ENCODE measurements around the gene AUTS2.

The AUTS2 gene

DNA sequence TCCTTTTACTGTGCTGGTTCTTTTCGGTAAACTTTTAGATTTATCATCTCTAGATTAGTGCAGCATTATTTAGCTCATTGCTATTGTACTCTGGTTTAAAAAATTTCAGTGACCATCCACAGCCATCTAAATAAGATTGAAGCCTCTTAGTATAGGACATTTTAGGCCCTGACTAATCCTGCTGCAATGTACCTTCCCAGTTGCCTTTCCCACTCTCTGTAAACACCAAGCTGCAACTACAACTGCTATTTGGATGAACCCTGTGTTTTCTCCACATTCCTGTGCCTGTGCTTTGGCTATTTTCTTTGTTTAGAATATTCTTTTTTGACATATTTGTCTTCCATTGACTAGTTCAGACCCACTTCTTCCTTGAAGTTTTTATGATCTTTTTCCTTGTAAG is 314.6 kb downstream of the AUTS2 start:
- no peak for DNase-seq

DNA sequence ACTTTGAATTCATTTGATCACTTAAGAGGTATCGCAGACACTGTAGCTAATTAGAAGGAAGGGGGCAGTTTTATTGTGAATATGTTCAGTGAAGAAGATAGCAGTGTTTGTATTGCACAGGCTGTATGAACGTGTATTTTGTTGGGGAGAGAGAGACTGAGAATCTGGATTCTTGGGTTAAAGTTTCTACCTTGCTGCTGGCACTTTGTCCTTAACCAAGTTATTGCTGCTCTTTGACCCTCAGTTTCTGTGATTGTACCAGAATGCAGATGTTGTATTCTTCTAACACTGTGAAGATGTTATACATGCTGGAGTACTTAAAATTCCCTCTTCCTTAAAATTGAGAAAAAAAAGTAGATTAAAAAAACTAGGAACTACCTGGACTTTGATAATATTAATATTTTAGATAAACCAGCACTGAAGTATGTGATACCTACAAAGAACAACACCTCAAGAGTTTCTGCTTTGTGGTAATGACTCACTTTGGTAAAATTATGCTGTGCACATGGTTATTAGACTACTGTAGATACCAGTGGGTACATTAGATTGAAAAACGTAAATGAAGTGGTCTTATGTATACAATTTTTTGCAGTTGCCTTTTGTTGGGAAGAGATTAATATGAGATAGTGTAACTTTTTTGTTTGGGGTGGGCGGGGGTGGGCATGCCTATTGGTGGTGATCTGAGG is 321.3 kb downstream of the AUTS2 start:
- DNase-seq = no peak

DNA sequence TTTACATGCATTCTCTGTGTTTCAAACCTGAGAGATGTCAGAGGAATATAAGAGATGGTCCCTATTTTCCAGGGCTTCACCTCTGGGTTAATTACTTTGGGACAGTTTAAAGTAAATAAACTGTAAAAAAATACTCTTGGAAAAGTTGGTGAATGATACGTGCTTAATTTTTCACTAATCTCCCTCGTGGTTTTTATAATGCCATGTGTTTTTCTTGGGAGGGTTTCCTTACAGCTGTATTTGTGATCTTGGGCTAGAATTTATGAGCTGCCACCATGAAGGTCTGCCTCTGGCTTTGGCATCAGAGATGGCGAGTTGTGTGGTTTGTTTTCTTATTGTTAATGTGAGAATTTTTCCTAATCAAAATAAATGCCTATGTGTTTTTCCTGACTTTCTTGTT is 322.5 kb downstream of the AUTS2 start:
- no peak for DNase-seq

DNA sequence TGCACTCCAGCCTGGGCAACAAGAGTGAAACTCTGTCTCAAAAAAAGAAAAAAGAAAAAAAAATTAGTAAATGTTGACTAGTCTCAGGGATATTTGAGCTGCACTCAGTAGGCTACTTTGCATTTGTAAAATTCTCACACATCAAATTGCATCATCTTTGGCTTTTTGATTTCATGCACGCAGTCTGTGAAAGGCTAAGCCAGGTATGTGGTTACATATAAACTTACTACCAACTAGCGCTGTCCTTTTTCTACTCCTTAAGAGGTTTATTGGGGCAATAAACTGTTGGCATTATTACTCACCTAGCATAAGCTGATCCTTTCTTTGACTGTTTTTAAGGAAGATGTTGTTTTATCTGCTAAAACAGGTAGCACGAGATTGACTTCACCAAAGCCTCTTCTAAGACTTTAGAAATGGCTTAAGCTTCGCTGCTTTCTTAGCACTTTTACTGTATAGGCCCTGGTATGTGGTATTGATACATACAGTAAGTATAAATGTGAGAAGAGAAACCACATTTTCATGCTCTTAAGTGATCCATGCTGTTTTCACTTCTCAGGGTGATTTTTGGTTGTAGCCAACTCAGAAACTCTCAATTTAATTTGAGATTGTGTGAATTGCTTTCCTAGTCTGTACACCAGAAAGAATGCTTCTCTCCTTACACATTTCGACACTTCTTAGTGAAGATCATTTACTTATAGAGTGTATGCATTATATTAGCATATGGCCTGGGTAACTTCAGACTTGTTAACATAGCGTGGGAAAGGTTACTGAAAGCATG is 323.9 kb downstream of the AUTS2 start:
- DNase-seq = no peak

DNA sequence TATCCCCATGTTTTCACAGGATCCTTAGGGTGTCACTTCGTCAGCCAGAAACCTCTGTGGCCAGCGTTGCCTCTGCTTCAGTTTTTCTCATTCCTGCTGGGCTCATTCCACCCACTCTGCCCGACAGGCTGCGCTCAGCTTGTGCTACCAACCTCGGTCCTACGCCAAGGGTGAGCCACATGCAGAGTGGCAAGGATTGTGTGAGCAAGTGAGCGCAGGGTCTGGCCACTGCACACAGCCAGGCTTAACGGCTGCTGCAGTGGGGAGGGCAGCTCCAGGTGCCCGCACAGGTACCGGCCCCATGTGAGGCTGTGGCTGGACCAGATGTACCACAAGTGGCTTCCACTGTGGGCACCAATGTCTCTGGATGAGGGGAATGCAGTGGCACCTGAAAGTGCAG is 329.2 kb downstream of the AUTS2 start:
- DNase-seq = no peak

DNA sequence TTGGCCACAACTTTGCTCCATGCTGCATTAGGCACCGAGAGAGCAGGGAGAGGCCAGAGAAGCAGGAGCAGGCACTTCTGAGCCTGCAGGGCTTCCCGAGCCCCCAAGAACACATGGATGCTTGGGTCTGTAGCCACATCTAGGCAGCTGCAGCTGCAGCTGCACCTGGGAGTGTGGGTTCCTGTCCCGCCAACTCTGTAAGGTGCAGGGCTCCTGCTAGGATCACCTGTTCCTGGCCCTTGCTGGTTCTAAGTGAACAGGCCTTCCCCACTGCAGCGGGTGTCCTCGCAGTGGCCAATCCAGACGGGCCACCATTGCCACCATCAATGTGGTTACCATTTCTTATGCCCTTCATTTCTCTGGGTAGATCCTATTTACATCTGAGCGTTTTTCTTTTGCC is 330.3 kb downstream of the AUTS2 start:
- DNase-seq = no peak

DNA sequence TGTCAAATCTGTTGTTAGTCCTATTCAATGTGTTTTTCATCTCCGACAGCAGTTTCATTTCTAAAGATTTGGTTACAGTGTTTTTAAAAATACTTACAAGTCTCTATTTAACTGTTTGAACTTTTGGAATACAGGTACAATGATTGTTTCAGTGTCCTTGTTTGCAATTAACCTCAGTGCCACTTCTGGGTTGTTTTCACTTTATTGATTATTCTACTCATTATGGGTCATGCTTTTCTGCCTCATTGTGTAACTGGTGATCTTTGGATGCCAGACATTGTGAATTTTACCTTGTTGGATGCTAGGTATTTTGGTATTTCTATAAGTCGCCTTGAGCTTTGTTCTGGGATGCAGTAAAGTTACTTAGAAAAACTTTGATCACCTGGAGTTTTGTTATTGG is 331.3 kb downstream of the AUTS2 start:
- no peak for DNase-seq

DNA sequence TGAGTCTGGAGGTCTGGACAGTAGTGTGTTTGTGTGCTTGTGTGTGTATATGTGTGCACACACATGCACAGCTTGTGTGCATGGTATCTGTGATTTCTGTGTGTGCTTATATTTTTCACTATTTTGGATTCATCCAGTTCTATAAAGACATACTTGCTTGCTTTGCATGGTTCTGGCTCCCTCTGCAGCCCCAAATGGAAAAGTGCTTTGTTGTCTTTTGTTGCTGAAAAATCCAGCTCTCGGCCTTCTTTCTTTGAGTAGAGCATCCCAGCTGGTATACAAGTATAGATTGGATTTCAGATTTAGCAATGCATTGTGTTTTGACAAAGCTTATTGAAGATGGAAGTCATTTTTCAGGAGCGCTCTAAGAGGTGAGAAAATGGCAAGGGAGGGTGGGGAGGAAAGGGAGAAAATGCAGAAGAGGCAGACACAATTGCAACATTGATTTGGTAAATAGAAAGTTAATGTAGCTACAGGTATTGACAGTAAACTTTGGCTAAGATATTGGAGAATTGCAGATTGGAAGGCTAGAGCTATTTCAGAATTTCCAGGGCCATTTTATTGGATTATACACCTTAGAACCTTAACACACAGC is 333.9 kb downstream of the AUTS2 start:
- DNase-seq = no peak

DNA sequence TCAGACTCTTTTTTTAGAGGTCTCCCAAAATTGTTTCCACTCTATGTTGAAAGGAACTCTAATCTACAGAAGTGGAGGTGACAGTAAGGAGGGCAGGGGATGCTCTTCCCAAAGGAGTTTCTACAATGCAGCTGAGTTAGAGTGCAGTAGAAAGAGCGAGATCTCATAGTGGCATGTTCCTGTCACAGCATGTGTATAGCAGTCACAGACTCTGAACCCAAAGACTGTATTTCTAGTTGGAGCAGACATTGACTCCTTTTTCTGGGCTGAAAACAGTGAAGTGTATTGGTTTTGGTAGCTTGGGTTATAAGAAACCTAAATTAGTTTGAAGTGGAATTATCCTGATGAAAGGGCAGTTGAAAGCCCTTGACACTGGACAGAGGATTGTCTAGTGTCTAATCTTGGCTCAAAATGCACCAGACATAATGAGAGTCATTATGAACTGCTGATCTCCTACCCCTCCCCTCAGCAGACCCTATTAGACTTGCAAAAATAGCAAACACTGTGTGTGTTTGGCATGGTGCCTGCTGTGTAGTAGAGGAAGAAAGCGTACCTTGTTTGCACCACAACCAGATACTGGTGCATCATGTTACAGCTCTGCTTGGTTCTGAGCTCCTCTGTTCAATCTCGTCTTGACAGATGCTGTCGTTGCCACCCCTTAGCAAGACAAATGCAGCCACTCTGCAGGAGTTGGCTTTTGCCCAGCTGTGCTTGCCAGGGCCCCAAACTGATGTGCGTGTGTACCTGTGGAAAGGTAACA is 336.0 kb downstream of the AUTS2 start:
- DNase-seq = no peak

DNA sequence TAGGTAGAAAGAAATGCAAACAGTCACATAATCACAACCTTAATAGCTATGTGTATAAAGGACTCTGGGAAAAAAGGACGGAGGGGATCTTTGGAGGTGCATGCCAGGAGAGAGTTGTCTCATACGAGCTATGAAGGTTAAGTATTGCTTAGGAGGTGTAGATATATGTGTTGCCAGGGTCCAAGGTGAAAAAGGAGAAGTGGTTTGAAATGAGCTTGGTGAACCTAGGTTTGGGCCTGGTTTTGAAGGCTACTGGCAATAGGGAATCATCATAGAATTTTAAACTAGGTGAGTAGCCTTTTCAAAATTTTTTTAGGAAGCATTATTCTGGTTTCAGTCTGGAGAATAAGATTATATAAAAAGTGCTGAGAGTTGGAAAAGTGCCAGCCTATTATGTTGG is 336.8 kb downstream of the AUTS2 start:
- DNase-seq = no peak

DNA sequence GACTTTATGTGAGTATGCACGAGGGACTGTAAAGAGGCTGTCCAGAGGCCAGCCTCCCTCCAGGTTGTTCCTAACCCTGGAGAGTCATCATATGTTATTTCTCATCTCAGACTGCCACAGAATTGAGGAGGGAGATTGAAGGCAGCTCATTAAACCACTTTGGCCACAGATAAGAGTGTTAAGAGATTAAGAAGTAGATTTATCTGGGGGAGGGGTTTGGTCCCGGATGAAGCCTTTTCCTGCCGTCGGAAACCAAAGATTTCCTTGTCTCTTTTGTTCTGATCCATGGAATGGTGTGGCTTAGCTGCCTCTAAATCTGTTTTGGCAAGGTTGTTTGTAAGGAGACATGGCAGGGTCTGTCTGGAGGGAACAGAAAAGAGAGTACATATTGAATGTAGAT is 338.8 kb downstream of the AUTS2 start:
- no peak for DNase-seq

DNA sequence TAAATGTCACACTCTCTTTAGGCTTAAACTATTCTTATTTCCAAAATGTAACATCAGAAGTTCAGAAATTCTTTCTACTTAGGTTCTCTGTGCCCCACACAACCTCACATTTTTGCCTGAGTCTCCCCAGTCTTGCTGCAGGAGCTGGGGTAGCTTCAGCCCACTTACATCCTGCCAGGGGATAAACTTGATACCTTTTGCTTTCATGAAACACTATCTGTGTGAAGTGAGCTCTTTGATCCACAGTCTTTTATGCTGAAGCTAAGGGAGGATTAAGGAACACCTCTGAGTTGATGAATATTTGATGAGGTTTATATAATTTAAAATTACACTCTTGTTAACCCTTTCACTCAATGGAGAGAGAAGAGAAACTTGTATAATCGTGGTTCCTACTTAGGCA is 341.0 kb downstream of the AUTS2 start:
- no peak for DNase-seq

DNA sequence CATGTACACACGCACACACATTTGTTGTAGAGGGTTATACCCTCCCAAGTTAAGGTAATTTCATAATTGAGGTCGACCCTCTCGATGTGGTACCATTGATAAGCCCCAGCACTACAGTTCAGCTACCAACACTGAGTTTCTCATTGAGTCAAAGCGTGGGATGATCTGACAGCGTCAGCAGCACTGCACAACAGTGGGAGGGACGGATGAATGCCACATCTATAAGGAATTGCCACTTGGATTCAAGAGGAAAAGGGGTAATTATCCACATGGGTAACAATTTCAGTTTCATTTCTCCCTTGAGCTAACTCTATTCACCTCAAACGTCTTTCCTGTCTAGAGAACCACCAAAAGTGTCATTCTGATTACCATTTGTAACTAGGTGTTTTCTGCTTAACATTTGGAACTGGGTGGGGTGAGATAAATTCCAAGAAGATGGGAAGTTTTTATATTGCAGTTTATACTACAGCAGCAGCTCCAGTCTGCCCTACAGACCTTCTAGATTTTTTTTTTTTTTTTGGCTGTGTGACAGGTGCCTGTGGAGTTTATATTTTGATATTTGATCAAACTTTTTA is 342.9 kb downstream of the AUTS2 start:
- no peak for DNase-seq

DNA sequence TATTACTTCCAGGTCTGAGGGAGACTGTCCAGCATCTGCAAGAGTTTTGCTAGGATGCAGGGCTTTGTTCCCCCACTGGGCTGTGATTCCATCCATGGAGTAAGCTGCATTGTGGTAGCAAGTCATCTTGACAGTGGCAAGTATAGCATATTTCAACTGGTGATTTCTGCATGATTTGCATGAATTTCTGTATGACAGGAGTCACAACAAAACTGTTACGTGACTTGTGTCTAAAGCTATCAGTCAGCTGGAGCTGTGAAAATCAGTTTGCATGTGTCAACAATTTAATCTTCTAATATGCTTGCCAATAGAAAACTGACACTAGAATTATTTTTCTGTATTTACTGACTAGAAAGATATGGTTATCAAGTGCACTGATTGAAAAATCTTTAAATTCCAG is 344.3 kb downstream of the AUTS2 start:
- no peak for DNase-seq

DNA sequence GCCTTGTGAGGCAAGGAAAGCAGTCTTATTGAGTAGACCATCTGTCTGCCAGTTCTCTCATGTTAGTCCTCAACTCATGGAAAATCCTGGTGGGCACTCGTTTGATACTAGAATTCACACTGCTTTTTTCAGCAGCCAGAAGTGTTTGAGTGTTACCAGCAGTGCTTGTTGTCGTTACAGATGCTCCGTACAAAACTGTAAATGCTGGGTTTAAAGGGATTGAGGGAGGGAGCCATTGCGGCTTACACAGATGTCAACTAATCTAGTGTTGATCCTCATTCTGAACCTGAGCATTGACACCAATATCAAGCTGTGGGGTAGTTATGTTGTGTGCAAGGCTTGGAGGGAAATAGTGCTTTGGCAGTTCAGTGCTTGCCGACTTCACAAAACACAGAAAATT is 348.6 kb downstream of the AUTS2 start:
- no peak for DNase-seq

DNA sequence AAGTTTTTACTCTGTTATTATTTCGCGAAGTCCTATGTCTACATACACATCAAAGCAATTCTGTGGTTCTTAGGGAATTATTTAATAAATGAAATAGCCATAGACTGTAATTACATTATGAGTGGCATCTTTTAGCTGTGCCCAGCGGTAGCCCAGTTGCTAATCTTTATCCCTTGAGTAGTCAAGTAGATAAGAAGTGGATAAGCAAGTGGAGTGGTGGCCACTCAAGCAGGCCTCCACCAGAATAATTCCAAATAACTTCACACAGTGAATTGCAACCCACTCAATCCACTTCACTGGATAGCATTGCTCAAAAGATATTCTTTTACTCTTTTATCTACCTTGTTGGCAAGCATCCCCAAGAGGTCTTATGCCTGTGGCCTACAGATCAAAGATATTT is 349.7 kb downstream of the AUTS2 start:
- DNase-seq = no peak

DNA sequence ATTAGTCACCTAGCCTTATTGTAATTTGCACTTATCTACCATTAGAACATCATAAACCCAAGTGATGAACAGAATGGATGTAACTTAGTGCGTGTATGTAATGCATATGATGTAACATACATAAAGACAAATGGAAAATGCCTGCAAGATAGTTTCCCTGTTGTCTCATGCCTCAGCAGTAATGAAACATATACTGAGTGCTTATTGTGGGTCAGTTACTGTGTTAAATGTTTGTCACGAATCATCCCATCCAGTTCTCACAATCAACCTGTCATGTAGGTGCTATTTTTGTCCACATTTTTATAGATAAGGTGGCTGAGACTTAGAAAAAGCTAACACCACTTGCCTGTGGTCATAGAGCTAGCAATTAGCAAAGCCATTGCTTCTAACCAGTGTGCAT is 350.8 kb downstream of the AUTS2 start:
- DNase-seq = no peak

DNA sequence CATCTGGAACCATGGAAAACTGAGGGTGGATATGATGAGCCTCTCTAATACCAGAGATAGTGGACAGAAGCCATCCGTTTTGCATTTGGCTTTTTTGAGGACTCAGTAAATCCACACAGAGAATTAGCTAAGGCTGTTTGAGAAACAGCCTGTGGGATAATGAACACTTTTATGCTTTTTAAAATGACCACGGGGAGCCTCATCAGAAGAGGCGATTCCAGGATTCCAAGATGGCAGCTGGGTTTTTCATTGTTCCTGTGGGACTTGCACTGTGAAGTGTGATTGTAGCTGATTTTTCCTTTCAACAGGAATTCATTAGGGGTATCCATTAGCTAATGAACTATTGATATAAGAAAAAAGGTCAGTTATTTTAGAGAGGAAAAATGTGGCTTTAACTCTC is 353.2 kb downstream of the AUTS2 start:
- DNase-seq = no peak

DNA sequence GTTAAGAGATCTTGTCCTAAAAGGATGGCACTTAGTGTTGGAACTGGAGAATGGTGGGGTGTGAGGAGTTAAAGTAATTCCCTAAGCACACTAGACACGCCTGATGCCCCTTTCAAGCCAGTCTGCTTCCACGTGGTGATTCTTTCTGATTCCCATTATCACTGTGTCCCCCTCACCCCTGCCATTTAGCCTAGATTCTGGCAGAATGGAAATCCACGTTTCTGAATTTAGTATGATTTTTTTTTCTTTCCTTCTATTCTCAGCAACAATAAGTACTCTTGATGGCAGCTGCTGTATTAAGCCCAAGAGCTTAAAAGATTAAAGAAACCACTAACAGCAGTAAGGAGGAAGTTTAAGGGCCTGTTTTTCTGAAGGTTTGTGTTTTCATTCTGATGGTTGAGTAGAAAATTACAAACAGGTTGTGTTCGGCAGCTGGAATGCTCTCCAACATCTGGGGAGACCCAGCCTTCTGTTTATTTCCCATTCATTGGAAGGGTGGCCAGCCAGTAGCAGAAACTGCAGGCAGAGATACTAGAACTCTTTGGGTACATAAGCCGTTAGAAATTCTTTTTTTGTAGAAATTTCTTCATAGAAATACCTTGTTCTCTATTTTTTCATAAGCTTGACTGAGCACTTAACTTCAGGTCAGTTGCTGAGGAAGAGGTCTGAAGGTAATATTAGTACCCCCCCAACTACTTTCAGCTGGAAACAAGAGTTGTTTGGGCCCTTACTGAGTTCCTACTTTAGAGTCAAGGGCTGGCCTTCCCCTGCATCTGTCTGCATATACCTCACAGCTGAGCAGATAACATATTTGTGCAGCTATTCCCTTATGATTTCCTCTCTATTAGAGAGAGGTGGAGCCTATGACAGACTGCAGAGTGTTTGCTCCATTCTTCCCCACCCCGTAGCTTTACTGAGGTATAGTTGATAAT is 355.1 kb downstream of the AUTS2 start:
- DNase-seq = no peak

DNA sequence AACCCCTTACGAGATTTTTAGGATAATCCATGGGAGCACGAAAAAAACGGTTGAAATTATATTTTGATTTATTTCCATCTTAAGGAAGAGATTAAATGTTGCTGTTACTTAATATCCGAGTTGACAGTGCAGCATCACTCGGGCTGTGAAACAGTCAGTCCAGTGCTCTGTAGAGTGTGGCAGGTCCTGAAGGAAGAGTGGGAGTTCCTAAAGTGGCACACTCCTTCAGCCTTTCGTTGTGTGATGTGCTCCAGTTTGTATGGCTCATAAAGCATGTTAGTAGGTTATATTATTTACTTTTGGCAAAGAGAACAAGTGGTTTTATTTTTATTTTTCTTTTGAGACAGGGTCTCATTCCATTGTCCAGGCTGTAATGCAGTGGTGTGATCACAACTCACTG is 358.3 kb downstream of the AUTS2 start:
- DNase-seq = no peak

DNA sequence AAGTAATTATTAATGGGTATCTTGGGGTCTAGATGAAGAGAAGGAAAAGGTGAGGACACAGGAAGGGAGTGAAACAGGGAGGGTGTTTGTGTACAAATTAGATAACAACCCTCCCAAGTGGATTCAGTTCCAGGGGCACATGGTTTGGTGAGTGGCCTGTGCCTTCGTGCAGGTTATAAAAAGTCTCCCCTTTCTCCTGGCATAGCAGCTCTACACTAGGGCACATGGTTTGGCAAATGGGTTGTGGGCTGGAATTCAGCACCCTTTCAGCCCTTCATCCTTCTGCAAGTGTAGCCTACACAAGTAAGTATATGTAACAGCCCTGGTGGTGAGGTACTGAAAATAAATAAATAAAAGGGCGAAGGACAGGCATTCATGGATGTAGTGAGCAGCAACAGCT is 359.4 kb downstream of the AUTS2 start:
- DNase-seq = no peak

All from stimulated activated CD4-positive, alpha-beta T cell treated with anti-CD3 and anti-CD28 coated beads, Interleukin-4, amount 100 ng/mL, for 1 hour (primary cell).